GM12801 (cell line): Measurements from ENCODE around the gene SLX4IP.

Source experiments
- TF ChIP-seq, protein P1 (sequence below): IDR thresholded peaks from one replicate; pipeline ENCODE4 v1.5.1; 2011; ENCODE audit warnings: control low read depth; ENCODE audit not compliant: insufficient read length; ENCODE audit errors: extremely low read depth

SLX4IP gene

DNA sequence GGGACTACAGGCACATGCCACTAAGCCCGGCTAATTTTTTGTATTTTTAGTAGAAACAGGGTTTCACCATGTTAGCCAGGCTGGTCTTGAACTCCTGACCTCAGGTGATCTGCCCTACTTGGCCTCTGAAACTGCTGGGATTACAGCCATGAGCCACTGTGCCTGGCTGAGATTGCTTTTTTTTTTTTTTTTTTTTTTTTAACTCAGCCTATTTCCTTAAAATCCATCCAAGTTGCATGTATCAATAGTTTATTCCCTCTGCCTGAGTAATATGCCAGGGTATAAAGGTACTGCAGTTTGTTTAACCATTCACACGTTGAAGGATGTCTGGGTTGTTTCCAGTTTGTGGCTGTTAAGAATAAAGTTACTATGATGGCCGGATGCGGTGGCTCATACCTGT, 10.7 kb downstream of the SLX4IP start:
- TF ChIP-seq, protein P1, sequence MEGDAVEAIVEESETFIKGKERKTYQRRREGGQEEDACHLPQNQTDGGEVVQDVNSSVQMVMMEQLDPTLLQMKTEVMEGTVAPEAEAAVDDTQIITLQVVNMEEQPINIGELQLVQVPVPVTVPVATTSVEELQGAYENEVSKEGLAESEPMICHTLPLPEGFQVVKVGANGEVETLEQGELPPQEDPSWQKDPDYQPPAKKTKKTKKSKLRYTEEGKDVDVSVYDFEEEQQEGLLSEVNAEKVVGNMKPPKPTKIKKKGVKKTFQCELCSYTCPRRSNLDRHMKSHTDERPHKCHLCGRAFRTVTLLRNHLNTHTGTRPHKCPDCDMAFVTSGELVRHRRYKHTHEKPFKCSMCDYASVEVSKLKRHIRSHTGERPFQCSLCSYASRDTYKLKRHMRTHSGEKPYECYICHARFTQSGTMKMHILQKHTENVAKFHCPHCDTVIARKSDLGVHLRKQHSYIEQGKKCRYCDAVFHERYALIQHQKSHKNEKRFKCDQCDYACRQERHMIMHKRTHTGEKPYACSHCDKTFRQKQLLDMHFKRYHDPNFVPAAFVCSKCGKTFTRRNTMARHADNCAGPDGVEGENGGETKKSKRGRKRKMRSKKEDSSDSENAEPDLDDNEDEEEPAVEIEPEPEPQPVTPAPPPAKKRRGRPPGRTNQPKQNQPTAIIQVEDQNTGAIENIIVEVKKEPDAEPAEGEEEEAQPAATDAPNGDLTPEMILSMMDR: no peak

DNA sequence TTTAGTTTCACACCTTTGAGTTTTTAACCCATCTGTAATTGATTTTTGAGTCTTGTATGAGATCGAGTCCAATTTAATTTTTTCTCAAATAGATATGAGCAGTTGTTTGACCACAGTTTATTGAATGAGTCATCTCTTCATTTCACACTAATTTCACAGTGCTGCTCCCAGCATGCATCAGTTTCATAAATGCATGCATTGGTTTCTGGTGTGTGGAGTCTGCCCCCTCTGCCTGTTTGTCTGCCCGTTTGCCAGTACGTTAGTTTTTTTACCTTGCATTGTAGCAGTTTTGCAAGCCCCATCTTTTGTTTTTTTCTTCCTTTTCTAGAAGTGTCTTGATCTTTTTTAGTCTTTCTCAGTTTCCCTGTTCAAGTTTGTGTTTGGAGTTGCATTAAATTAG, 11.9 kb downstream of the SLX4IP start:
- TF ChIP-seq, protein P1: no peak

DNA sequence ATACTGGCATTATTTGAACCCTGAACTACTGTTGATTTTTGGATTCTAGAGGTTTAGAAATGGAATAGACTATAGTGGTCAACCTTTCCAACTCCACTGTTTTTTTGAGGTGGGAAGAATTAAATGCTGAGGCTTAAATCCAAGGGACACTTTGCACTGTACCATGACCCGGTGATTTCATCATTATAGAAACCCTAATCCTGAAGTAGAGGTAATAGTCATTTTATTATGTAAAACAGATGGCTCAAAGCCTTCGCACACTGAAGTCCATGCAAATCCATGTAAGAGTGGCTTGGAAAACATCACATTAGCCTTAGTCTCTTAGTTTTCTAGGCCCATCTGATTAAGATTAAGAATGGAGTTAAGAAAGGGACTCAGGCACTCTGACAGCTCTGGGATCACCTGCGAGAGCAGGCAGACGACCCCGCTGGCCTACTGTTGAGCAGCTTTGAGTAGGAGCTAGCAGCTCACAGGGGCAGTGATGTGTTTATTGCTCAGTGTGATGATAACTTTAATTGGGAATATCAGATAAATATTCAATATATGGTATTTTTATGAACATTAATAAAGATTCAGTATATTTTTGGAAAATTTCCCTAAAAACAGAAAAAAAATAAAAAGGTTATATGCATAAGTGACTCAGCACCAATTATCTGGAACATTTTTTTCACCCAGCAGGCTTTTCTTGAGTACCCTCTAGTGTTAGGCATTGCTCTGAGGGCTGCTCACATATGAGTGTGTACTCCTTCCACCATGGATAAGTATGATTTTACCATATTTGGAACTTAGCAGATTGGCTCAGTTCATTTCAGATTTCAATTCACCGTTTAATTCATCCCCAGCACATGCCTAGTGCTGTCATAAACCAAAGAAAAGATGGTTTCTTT, 13.4 kb downstream of the SLX4IP start:
- TF ChIP-seq, protein P1: no peak

DNA sequence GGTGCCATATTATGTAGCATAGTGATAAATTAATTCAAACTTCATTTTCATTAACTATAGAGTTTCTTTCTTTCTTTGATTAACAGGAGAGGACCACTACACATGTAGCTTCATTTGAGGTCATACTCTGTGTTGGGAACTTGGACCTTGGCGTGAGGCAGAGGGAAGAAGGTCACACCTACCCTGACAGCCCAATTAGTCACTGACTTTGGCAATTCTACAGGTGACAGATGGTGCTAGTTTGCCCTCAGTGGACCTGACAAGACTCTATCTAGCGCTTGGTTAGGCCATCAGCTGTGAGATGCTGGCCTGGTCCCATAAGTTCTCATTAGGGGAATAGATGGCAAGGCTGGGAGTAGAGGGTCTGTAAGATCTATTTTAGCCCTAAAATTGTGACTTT, 14.2 kb downstream of the SLX4IP start:
- TF ChIP-seq, protein P1: no peak

DNA sequence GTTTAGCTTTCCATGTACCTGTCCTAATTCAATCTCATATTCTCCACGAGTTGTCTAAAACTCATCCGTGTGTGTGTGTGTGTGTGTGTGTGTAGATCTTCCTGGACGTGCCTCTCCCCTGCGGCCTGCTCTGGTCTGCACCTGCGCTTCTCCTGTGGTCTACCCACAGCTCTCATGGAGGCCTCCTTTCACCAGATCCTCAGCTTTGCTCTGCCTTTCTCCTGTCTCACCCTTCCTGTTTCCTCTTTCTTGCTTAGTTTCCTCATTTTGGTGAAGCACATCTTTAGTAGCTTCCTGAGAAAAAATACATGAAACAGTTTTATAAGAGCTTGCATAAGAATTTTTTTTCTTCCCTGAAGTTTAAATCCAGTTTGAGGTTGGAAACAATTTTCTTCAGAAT, 18.1 kb downstream of the SLX4IP start:
- TF ChIP-seq, protein P1: no peak

DNA sequence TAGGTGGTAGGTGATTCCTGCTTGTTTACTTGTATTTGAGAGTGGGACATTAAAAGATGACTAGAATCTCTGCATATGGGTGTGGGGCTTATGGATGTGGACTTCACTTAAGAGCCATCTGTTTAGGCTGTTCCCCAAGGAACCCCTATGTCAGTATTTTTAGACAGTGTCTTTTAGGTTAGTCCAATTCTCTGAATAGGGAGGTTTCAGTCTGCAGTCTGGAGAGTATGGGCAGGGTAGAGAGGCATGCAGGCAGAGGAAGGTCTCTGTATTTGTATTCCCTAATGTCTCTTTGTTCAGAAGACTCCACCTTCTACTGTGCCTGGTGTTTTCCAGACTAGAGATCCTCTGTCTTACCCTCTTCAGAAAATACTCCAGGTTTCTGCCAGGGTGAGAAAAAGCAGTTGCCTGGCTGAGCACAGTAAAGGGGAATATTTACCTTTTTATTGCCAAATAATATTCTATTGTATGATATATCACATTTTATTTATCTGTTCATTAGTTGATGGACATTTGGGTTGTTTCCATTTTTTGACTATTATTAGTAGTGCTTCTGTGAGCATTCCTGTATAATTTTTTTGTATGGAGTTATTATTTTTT, 19.1 kb downstream of the SLX4IP start:
- TF ChIP-seq, protein P1: no peak

DNA sequence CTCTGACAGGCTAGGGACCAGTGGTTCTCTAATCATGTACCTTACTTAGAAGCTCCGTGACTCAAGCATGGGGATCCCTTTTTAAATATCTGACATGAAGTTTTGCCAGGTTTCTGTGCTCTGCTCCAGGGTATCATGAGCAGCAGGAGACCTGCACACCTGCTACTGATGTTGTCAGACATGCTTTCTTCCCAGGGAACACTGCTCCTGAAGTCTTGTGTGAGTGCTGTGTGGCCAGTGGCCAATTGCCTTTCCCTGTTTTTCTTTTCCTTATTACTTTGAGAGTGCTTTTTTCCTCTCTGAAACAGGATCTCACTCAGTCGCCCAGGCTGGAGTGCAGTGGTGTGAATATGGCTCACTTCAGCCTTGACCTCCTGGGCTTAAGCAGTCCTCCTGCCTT, 26.4 kb downstream of the SLX4IP start:
- TF ChIP-seq, protein P1: no peak
